ENCODE data around the gene STOX1. TPM values are rescaled to one million over a fixed set of nuclear protein-coding genes. Genes with fewer than 3 reads are reported as not detected.
"Not testable (repeated sequence)": the region's sequence is repeated elsewhere in the genome, so short reads cannot be mapped to it uniquely, and the experiment has no call there.

The STOX1 gene
- polyA plus RNA-seq, 3 donors: 0.03 TPM; not detected in 2

DNA sequence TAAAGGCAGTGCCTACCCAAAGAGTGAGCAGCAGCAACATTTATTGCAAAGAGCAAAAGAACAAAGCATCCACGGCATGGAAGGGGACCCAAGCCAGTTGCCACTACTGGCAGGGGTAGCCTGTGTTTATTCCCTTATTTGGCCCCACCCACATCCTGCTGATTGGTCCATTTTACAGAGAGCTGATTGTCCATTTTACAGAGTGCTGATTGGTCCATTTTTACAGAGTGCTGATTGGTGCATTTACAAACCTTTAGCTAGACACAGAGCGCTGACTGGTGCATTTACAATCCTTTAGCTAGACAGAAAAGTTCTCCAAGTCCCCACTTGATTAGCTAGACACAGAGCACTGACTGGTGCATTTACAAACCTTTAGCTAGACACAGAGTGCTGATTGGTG is 4.7 kb upstream of the STOX1 start:
- Mint-ChIP-seq H3K27me3 (ENCODE audit: low read depth in 3 of 3) (peaks cover 16 to 20% (median 16%) of the 10 kb centered on the region in 3 donors), H3K9me3 (peaks cover 0 to 15% (median 3%) of the 10 kb centered on the region in 7 donors)
- H2AFZ ChIP-seq (ENCODE audit: insufficient read depth, low read depth, low read length, poor library complexity, severe bottlenecking); H3K9ac ChIP-seq (ENCODE audit: insufficient read depth, low read length, poor library complexity, severe bottlenecking); H3K27ac Mint-ChIP-seq; H3K36me3 ChIP-seq (replicated peaks in 1 of 2; ENCODE audit: control insufficient read depth in 1 of 2, insufficient read depth in 2 of 2, low read length in 2 of 2); H3K4me3 Mint-ChIP-seq; H4K20me1 ChIP-seq (ENCODE audit: insufficient read depth, low read length); intact Hi-C loops (cut with micrococcal nuclease); H3K4me1 ChIP-seq (ENCODE audit: control insufficient read depth in 1 of 2, insufficient read depth in 2 of 2, low read length in 2 of 2); H3K4me2 ChIP-seq (replicated peaks; ENCODE audit: extremely low read depth, low read length, poor library complexity, severe bottlenecking); H3K27ac ChIP-seq (ENCODE audit: low read depth in 1 of 2, low read length in 2 of 2); H3K36me3 Mint-ChIP-seq; H3K79me2 ChIP-seq (ENCODE audit: insufficient read depth, low read length); H3K9me3 ChIP-seq (replicated peaks in 1 of 2; ENCODE audit: control insufficient read depth in 1 of 2, insufficient read depth in 1 of 2, low read length in 2 of 2); H3K4me3 ChIP-seq (replicated peaks in 1 of 3; ENCODE audit: low read depth in 2 of 3, low read length in 3 of 3); H3K4me1 Mint-ChIP-seq; DNase-seq: not testable (repeated sequence)
- 86% methylated on average over 1 of the region's 2 CpGs for WGBS (ENCODE audit: insufficient coverage)
- peaks cover 0 to 12% of the 10 kb centered on the region in 2 donors for H3K27me3 ChIP-seq (ENCODE audit: control insufficient read depth in 2 of 2, insufficient read depth in 2 of 2, low read length in 2 of 2)

DNA sequence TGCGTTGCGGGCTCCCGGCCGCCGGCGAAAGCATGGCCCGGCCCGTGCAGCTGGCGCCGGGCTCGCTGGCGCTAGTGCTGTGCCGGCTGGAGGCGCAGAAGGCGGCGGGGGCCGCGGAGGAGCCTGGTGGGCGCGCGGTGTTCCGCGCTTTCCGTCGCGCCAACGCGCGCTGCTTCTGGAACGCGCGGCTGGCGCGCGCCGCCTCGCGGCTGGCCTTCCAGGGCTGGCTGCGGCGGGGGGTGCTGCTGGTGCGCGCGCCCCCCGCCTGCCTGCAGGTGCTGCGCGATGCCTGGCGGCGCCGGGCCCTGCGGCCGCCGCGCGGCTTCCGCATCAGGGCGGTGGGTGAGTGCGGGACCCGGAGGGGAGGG is 245 bp downstream of the STOX1 start:
- Histone ChIP-seq H3K4me3 (replicated peaks in 1 of 3; ENCODE audit: low read depth in 2 of 3, low read length in 3 of 3) (peak overlapping the region in 1 of 3 experiments; percentile 79), H3K27me3 (ENCODE audit: control insufficient read depth in 2 of 2, insufficient read depth in 2 of 2, low read length in 2 of 2) (peaks cover 10 to 30% of the 10 kb centered on the region in 2 donors), H3K4me2 (replicated peaks; ENCODE audit: extremely low read depth, low read length, poor library complexity, severe bottlenecking) (peak overlapping the region; percentile 73), H2AFZ (ENCODE audit: insufficient read depth, low read depth, low read length, poor library complexity, severe bottlenecking) (peak overlapping the region; percentile 83)
- H3K4me3 Mint-ChIP-seq; DNase-seq; H3K9ac ChIP-seq (ENCODE audit: insufficient read depth, low read length, poor library complexity, severe bottlenecking); H3K4me1 ChIP-seq (ENCODE audit: control insufficient read depth in 1 of 2, insufficient read depth in 2 of 2, low read length in 2 of 2); H3K27ac Mint-ChIP-seq; H3K79me2 ChIP-seq (ENCODE audit: insufficient read depth, low read length); H4K20me1 ChIP-seq (ENCODE audit: insufficient read depth, low read length); H3K36me3 Mint-ChIP-seq; H3K9me3 ChIP-seq (replicated peaks in 1 of 2; ENCODE audit: control insufficient read depth in 1 of 2, insufficient read depth in 1 of 2, low read length in 2 of 2); H3K4me1 Mint-ChIP-seq; H3K27ac ChIP-seq (ENCODE audit: low read depth in 1 of 2, low read length in 2 of 2); intact Hi-C loops (cut with micrococcal nuclease); H3K36me3 ChIP-seq (replicated peaks in 1 of 2; ENCODE audit: control insufficient read depth in 1 of 2, insufficient read depth in 2 of 2, low read length in 2 of 2): not testable (repeated sequence)
- WGBS (ENCODE audit: insufficient coverage): no CpG with 5 or more reads among the region's 58 CpGs
- Mint-ChIP-seq H3K27me3 (ENCODE audit: low read depth in 3 of 3) (peaks cover 35 to 38% (median 38%) of the 10 kb centered on the region in 3 donors), H3K9me3 (peaks cover 0 to 12% (median 2%) of the 10 kb centered on the region in 7 donors)

DNA sequence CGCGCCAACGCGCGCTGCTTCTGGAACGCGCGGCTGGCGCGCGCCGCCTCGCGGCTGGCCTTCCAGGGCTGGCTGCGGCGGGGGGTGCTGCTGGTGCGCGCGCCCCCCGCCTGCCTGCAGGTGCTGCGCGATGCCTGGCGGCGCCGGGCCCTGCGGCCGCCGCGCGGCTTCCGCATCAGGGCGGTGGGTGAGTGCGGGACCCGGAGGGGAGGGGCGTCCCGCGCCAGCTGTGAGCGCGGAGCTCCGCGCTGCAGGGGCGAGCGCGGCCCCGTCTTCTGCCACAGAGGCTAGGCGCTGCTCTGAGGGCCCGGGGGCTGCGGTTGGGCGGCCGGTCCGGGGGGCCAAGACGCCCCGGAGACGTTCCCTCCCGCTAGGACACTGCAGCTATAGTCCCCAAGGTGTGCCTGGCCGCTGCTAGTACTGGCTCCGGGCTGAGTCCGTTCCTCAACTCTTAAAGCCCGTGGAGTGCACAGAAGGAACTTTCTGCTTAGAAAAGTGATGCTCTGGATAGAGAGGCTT is 811 bp downstream of the STOX1 start:
- Histone ChIP-seq H3K27me3 (ENCODE audit: control insufficient read depth in 2 of 2, insufficient read depth in 2 of 2, low read length in 2 of 2) (peaks cover 10 to 30% of the 10 kb centered on the region in 2 donors), H3K4me3 (replicated peaks in 1 of 3; ENCODE audit: low read depth in 2 of 3, low read length in 3 of 3) (peak overlapping the region in 1 of 3 experiments; percentile 49), H2AFZ (ENCODE audit: insufficient read depth, low read depth, low read length, poor library complexity, severe bottlenecking) (peak overlapping the region; percentile 57), H3K4me2 (replicated peaks; ENCODE audit: extremely low read depth, low read length, poor library complexity, severe bottlenecking) (peak overlapping the region; percentile 62)
- DNase-seq; H3K27ac ChIP-seq (ENCODE audit: low read depth in 1 of 2, low read length in 2 of 2); H3K27ac Mint-ChIP-seq; H4K20me1 ChIP-seq (ENCODE audit: insufficient read depth, low read length); intact Hi-C loops (cut with micrococcal nuclease); H3K9me3 Mint-ChIP-seq; H3K36me3 Mint-ChIP-seq; H3K36me3 ChIP-seq (replicated peaks in 1 of 2; ENCODE audit: control insufficient read depth in 1 of 2, insufficient read depth in 2 of 2, low read length in 2 of 2); H3K79me2 ChIP-seq (ENCODE audit: insufficient read depth, low read length); H3K4me1 Mint-ChIP-seq; H3K4me1 ChIP-seq (ENCODE audit: control insufficient read depth in 1 of 2, insufficient read depth in 2 of 2, low read length in 2 of 2); H3K9ac ChIP-seq (ENCODE audit: insufficient read depth, low read length, poor library complexity, severe bottlenecking); H3K9me3 ChIP-seq (replicated peaks in 1 of 2; ENCODE audit: control insufficient read depth in 1 of 2, insufficient read depth in 1 of 2, low read length in 2 of 2): not testable (repeated sequence)
- Mint-ChIP-seq H3K27me3 (ENCODE audit: low read depth in 3 of 3) (peaks cover 35 to 39% (median 38%) of the 10 kb centered on the region in 3 donors), H3K4me3 (peak overlapping the region; percentile 27 to 67)
- under 1% methylated on average over 28 of the region's 59 CpGs for WGBS (ENCODE audit: insufficient coverage)
